ENCODE measurements around the gene KCTD19. TPM values are rescaled to one million over a fixed set of nuclear protein-coding genes. Genes with fewer than 3 reads are reported as not detected.

KCTD19 gene
- total RNA-seq, 1 experiment from 2014 or later: not detected

- POLR2A ChIA-PET (ENCODE audit: unreplicated experiment): no interaction called here
These were observed 66.8 kb downstream of the KCTD19 start for GRCh38 chr16:67259705-67260104.

GRCh38 chr16:67258161-67258835, 68.2 kb downstream of the KCTD19 start:
- H3K36me3 ChIP-seq (ENCODE audit: low read depth, low read length): no peaks in the 10 kb centered on the region
- CTCF ChIA-PET: interaction anchor here (0.7 kb wide), 1 partner anchor 81 kb away, joined by 5 read pairs; no protein-coding TSS in a partner anchor
- intact Hi-C loops (cut with micrococcal nuclease): no loop called here

More at GRCh38 chr16:67259705-67260104, 66.8 kb downstream of the KCTD19 start:
- no peak overlapping the region for H3K4me2 ChIP-seq (ENCODE audit: low read length)
- no TSS peak for BruUV-seq (replicated peaks)
- H3K79me2 ChIP-seq (ENCODE audit: low read length): no peaks in the 10 kb centered on the region
- H3K9me3 ChIP-seq (ENCODE audit: low read length): no peaks in the 10 kb centered on the region
- H3K9ac ChIP-seq (ENCODE audit: low read length): no peak overlapping the region
- no peaks in the 10 kb centered on the region for H3K27me3 ChIP-seq (ENCODE audit: low read length)
- no peaks in the 10 kb centered on the region for H4K20me1 ChIP-seq (ENCODE audit: low read length)
- TF ChIP-seq EZH2phosphoT487 (IDR thresholded peaks at IDR 0.05; ENCODE audit: borderline replicate concordance, low read length) (no peak), CTCF (conservative IDR thresholded peaks at IDR 0.05; ENCODE audit: low read depth, low read length) (no peak), EZH2 (IDR thresholded peaks at IDR 0.05; ENCODE audit: low read length, unreplicated experiment) (no peak)
- no peaks in the 10 kb centered on the region for H3K36me3 ChIP-seq (ENCODE audit: low read depth, low read length)
- H2AFZ ChIP-seq (ENCODE audit: low read length): no peak overlapping the region
- intact Hi-C loops (cut with micrococcal nuclease): loop anchor here (1.0 to 5.0 kb wide), 2 partner anchors 80 to 158 kb away; partner anchors contain the start of gene ZDHHC1
- CTCF ChIA-PET: interaction anchor here (0.6 kb wide), 1 partner anchor 141 kb away, joined by 3 read pairs; no protein-coding TSS in a partner anchor
- H3K4me3 ChIP-seq (ENCODE audit: low read length): no peak overlapping the region
- ATAC-seq: no peak
- no peaks in the 10 kb centered on the region for H3K9me2 ChIP-seq (replicated peaks; ENCODE audit: low read length)
- no peak for DNase-seq
- no peak overlapping the region for H3K27ac ChIP-seq (ENCODE audit: low read length)
- no peaks in the 10 kb centered on the region for H3F3A ChIP-seq (ENCODE audit: low read length, unreplicated experiment)
- no peaks in the 10 kb centered on the region for H3K4me1 ChIP-seq (ENCODE audit: insufficient read depth, low read length)

More at GRCh38 chr16:67258161-67258835, 68.2 kb downstream of the KCTD19 start:
- POLR2A ChIA-PET (ENCODE audit: unreplicated experiment): no interaction called here
- H3K79me2 ChIP-seq (ENCODE audit: low read length): no peaks in the 10 kb centered on the region
- H3K9me2 ChIP-seq (replicated peaks; ENCODE audit: low read length): no peaks in the 10 kb centered on the region
- no peaks in the 10 kb centered on the region for H4K20me1 ChIP-seq (ENCODE audit: low read length)
- ATAC-seq: no peak
- no peak overlapping the region for H2AFZ ChIP-seq (ENCODE audit: low read length)
- no peak overlapping the region for H3K4me2 ChIP-seq (ENCODE audit: low read length)
- H3K4me1 ChIP-seq (ENCODE audit: insufficient read depth, low read length): no peaks in the 10 kb centered on the region
- no peaks in the 10 kb centered on the region for H3K9me3 ChIP-seq (ENCODE audit: low read length)
- no peak overlapping the region for H3K9ac ChIP-seq (ENCODE audit: low read length)
- H3K27me3 ChIP-seq (ENCODE audit: low read length): no peaks in the 10 kb centered on the region
- no TSS peak for BruUV-seq (replicated peaks)
- TF ChIP-seq CTCF (conservative IDR thresholded peaks at IDR 0.05; ENCODE audit: low read depth, low read length) (no peak), EZH2 (IDR thresholded peaks at IDR 0.05; ENCODE audit: low read length, unreplicated experiment) (no peak), EZH2phosphoT487 (IDR thresholded peaks at IDR 0.05; ENCODE audit: borderline replicate concordance, low read length) (no peak)
- H3K27ac ChIP-seq (ENCODE audit: low read length): no peak overlapping the region
- H3K4me3 ChIP-seq (ENCODE audit: low read length): no peak overlapping the region
- H3F3A ChIP-seq (ENCODE audit: low read length, unreplicated experiment): no peaks in the 10 kb centered on the region
- DNase-seq: no peak

All from PC-3 (cell line).